Activated naive CD4-positive, alpha-beta T cell treated with anti-CD3 and anti-CD28 coated beads, Interleukin-2, amount 50 U/mL, for 72 hours (primary cell): ENCODE data around the gene COL4A1. TPM values are rescaled to one million over a fixed set of nuclear protein-coding genes. Genes with fewer than 3 reads are reported as not detected.

ENCODE experiments used
- ATAC-seq, 2 donors: fragments of 150-1000 bp; cut with Tn5 transposase; 2 replicates each; pipeline ENCODE4 v1.10.0; 2021; ENCODE audit warnings: mild to moderate bottlenecking in 2 of 2, moderate library complexity in 2 of 2
- DNase-seq, 2 donors: peaks; one replicate each; pipeline ENCODE4 v3.0.0; 2021 to 2022; ENCODE audit warnings: low spot score in 2 of 2
- H3K27ac Mint-ChIP-seq, 2 donors: one replicate each; pipeline ENCODE4 v1.8.0; 2022; ENCODE audit warnings: mild to moderate bottlenecking in 2 of 2, mixed read lengths in 2 of 2
- H3K36me3 Mint-ChIP-seq, 2 donors: one replicate each; pipeline ENCODE4 v1.8.0; 2022; ENCODE audit warnings: mixed read lengths in 2 of 2
- H3K9me3 Mint-ChIP-seq, 2 donors: one replicate each; pipeline ENCODE4 v1.8.0; 2022; ENCODE audit warnings: mixed read lengths in 2 of 2
- total RNA-seq, 2 donors: library from RNA; stranded (reverse); gene quantifications; one replicate each; pipeline ENCODE4 v1.2.3, GENCODE V29; 2022

The COL4A1 gene
- total RNA-seq, 2 donors from 2014 or later, result 0.14 TPM; not detected in 1

DNA sequence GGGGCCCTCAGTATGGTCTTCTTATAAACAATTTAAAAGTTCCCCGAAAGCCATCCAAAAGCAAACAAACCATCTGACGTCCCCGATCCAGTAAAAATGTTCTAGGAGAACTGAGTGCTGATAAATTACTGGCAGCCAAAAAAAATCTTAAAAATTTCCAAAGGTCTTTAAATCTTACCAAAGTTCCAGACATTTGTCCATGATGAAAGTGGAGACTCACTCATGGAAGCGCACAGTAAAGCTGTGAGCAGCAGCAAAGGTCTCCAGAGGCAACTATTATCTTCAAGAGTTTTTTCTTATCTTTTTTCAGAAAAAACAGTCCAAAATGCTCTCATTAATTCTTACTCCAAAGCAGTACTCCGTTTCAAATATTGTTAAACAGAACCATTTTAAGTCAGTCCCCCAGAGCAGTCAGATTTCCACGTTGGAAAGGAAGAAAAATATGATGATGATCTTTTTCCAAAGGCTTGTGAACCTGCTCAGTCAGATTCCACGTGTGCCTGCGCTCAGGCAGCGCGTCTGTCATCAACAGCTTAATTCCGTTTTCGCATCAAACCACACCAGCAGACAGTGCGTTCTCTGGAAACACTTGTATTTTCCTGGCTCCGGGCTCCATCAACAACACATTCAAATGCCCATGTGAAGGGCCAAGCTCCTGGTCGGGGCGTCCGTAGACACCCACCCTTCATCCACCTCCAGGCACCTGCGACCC, 85.4 kb downstream of the COL4A1 start:
- ATAC-seq (no peak), DNase-seq (no peak)
- no peaks in the 10 kb centered on the region for H3K9me3 Mint-ChIP-seq
- H3K36me3 Mint-ChIP-seq, result no peaks in the 10 kb centered on the region
- H3K27ac Mint-ChIP-seq, result no peak overlapping the region

- Mint-ChIP-seq H3K9me3 (no peaks in the 10 kb centered on the region), H3K27ac (no peak overlapping the region), H3K36me3 (no peaks in the 10 kb centered on the region)
- DNase-seq, result no peak
- ATAC-seq, result no peak
These were observed 86.5 kb downstream of the COL4A1 start for GRCh38 chr13:110220471-110220870.

- ATAC-seq (no peak), DNase-seq (no peak)
- Mint-ChIP-seq H3K27ac (no peak overlapping the region), H3K36me3 (no peaks in the 10 kb centered on the region), H3K9me3 (no peaks in the 10 kb centered on the region)
These were observed 88.3 kb downstream of the COL4A1 start for GRCh38 chr13:110218581-110219201.

- Mint-ChIP-seq H3K9me3 (no peaks in the 10 kb centered on the region), H3K27ac (no peak overlapping the region), H3K36me3 (no peaks in the 10 kb centered on the region)
- DNase-seq (no peak), ATAC-seq (no peak)
These were observed 89.1 kb downstream of the COL4A1 start for GRCh38 chr13:110217811-110218210.

GRCh38 chr13:110217085-110217484, 89.9 kb downstream of the COL4A1 start:
- Mint-ChIP-seq H3K36me3 (no peaks in the 10 kb centered on the region), H3K27ac (no peak overlapping the region), H3K9me3 (no peaks in the 10 kb centered on the region)
- DNase-seq, result no peak
- ATAC-seq, result no peak

- Mint-ChIP-seq H3K9me3 (no peaks in the 10 kb centered on the region), H3K36me3 (no peaks in the 10 kb centered on the region), H3K27ac (no peak overlapping the region)
- no peak for DNase-seq
- no peak for ATAC-seq
These were observed 90.4 kb downstream of the COL4A1 start for GRCh38 chr13:110216398-110217041.

DNA sequence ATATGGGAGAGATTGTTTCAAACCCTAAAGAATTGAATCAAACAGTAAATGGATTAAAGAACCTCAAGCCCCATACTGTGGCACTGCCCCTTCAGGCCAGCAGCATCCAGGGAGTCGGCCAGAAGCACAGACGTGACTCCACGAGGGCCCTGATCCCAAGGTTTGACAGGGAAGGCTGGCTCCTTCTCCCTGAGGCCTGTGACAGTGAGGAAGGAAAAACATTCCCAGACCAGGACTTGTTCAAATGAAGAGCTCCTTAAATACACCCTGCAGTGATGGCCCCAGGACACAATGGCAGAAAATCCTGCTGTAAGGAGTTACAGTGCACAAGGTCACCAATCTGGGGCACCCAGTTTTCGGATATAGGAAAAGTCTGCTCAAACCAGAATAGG, 91.0 kb downstream of the COL4A1 start:
- Mint-ChIP-seq H3K27ac (no peak overlapping the region), H3K9me3 (no peaks in the 10 kb centered on the region), H3K36me3 (no peaks in the 10 kb centered on the region)
- no peak for DNase-seq
- ATAC-seq, result no peak

GRCh38 chr13:110215606-110216005, 91.4 kb downstream of the COL4A1 start:
- no peak for DNase-seq
- no peak for ATAC-seq
- Mint-ChIP-seq H3K9me3 (no peaks in the 10 kb centered on the region), H3K36me3 (no peaks in the 10 kb centered on the region), H3K27ac (no peak overlapping the region)

DNA sequence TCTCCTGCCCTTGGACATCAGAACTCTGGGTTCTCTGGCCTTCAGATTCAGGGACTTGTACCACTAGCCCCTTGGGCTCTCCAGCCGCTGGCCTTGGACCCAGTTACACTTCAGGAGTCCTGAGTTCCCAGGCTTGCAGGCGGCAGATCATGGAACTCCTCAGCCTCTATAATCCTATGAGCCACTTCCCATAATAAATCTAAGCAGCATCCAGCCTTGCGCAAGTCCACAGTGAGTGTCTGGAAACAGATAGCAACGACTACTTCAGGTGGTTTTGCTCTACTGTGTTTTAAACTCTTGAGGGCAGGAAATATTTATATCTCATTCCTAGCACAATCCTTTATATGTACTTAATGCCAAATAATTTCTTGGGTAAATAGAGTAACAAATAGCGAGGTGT, 92.3 kb downstream of the COL4A1 start:
- Mint-ChIP-seq H3K36me3 (no peaks in the 10 kb centered on the region), H3K27ac (no peak overlapping the region), H3K9me3 (no peaks in the 10 kb centered on the region)
- ATAC-seq (no peak), DNase-seq (no peak)

- ATAC-seq (no peak), DNase-seq (no peak)
- Mint-ChIP-seq H3K36me3 (no peaks in the 10 kb centered on the region), H3K9me3 (no peaks in the 10 kb centered on the region), H3K27ac (no peak overlapping the region)
These were observed 93.4 kb downstream of the COL4A1 start for GRCh38 chr13:110213461-110214074.

- ATAC-seq, result no peak
These were observed 94.4 kb downstream of the COL4A1 start for GRCh38 chr13:110212529-110212928.

DNA sequence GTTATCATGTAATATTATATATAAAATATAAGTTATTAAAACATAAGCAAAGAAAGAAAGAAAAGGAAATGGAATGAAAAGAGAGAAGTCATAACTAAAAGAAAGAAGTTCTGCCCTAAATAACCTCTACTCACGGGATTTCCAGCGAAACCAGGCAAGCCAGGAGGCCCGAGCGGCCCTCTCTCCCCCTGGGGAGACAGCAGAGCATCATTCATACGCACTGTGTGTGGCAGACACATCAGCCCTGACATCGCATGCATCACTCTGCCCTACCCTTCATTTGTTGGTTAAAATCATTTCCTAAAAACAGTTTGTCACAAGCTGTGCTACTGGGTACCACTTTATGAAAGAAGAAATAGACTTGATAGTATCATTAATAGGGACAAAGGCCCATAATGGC, 95.2 kb downstream of the COL4A1 start:
- DNase-seq (no peak), ATAC-seq (no peak)
- no peak overlapping the region for H3K27ac Mint-ChIP-seq
- no peaks in the 10 kb centered on the region for H3K36me3 Mint-ChIP-seq
- no peaks in the 10 kb centered on the region for H3K9me3 Mint-ChIP-seq

More at GRCh38 chr13:110212529-110212928, 94.4 kb downstream of the COL4A1 start:
- DNase-seq, result no peak
- no peaks in the 10 kb centered on the region for H3K9me3 Mint-ChIP-seq
- no peaks in the 10 kb centered on the region for H3K36me3 Mint-ChIP-seq
- no peak overlapping the region for H3K27ac Mint-ChIP-seq

DNA sequence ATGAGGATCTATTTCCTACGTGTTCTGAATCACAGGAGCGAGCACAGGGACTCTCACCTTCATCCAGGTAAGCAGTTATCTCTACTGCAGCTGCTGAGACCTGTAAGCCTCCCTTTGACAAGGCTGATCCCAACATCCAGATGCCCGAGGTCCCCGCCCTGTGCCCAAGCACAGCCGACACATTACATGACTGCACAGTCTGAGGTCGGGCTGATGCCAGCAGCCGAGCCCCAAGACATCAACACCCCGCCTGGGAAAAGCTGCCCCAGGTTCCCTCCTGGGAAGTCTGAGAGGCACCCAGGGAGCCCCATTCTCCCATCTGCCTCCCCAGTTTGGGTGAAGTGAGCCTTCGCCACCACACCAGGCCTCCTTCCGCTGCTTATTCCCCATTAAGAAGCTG, 95.9 kb downstream of the COL4A1 start:
- H3K27ac Mint-ChIP-seq, result no peak overlapping the region
- DNase-seq, result no peak
- no peaks in the 10 kb centered on the region for H3K9me3 Mint-ChIP-seq
- ATAC-seq, result no peak
- no peaks in the 10 kb centered on the region for H3K36me3 Mint-ChIP-seq

- no peak for DNase-seq
- no peak overlapping the region for H3K27ac Mint-ChIP-seq
- H3K36me3 Mint-ChIP-seq, result no peaks in the 10 kb centered on the region
- H3K9me3 Mint-ChIP-seq, result no peaks in the 10 kb centered on the region
- ATAC-seq, result no peak
These were observed 96.4 kb downstream of the COL4A1 start for GRCh38 chr13:110210604-110210985.

GRCh38 chr13:110209950-110210603, 96.9 kb downstream of the COL4A1 start:
- DNase-seq (no peak), ATAC-seq (no peak)
- H3K27ac Mint-ChIP-seq, result no peak overlapping the region
- H3K9me3 Mint-ChIP-seq, result no peaks in the 10 kb centered on the region
- H3K36me3 Mint-ChIP-seq, result no peaks in the 10 kb centered on the region

DNA sequence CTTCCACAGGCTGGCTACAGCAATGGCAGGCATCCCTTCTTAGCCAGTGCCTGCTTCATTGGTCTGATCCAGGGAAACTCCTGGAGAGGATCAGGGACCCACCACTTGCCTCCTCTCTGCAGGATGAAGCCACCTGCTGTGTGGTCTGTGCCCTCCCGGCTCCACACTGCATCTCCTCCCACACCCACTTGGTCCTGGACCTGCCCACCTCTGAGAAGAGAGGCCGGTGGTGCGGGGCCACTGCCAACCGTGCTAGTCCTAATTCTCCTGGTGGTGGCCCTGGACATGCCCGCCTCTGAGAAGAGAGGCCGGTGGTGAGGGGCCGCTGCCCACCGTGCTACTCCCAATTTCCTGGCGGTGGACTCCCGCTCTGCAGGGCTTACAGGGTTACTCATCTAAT, 98.8 kb downstream of the COL4A1 start:
- Mint-ChIP-seq H3K27ac (no peak overlapping the region), H3K9me3 (no peaks in the 10 kb centered on the region), H3K36me3 (no peaks in the 10 kb centered on the region)
- DNase-seq, result no peak
- ATAC-seq, result no peak

DNA sequence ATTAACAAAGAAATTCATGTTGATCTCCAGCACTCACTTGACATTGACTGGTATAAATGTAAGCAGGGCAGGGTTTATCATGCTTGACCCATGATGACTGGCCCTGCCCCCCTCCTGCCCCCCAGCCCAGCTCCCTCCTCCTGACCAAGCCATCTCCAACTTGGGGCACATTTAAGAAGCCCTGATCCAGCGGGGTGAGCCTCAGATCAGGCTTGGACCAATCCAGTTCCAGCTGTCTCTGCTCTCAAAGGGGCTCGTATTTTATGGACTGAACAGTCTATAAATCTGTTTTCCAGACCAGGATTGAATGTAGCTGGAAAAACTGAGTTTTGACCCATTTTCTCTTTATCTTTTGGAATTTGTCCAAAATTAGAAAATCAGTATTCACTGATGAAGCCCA, 100.0 kb downstream of the COL4A1 start:
- Mint-ChIP-seq H3K27ac (no peak overlapping the region), H3K36me3 (no peaks in the 10 kb centered on the region), H3K9me3 (no peaks in the 10 kb centered on the region)
- DNase-seq (no peak), ATAC-seq (no peak)
